Mesothelial cell of epicardium (in vitro differentiated cells): Measurements from ENCODE around the gene DDX39B. TPM values are rescaled to one million over a fixed set of nuclear protein-coding genes. Genes with fewer than 3 reads are reported as not detected.

Experiments used
- DNase-seq, 2 experiments: peaks; one replicate each; pipeline ENCODE4 v3.0.0; 2021; ENCODE audit warnings: low spot score in 2 of 2; ENCODE audit not compliant: unreplicated experiment in 2 of 2
- H3K27ac Mint-ChIP-seq: 2 replicates; pipeline ENCODE4 v1.8.0; 2021; ENCODE audit warnings: mixed read lengths
- H3K27me3 Mint-ChIP-seq: 2 replicates; pipeline ENCODE4 v1.8.0; 2021; ENCODE audit warnings: low read depth, mixed read lengths
- H3K36me3 Mint-ChIP-seq: 2 replicates; pipeline ENCODE4 v1.8.0; 2021; ENCODE audit warnings: mixed read lengths
- H3K4me1 Mint-ChIP-seq: 2 replicates; pipeline ENCODE4 v1.8.0; 2021; ENCODE audit warnings: mixed read lengths
- H3K4me3 Mint-ChIP-seq: 2 replicates; pipeline ENCODE4 v1.8.0; 2021; ENCODE audit warnings: mild to moderate bottlenecking, moderate library complexity, mixed read lengths
- H3K9me3 Mint-ChIP-seq: 2 replicates; pipeline ENCODE4 v1.8.0; 2021; ENCODE audit warnings: mixed read lengths
- CTCF ChIP-seq: fragments of 200-600 bp; sonication (generic); IDR thresholded peaks from one replicate; pipeline ENCODE4 v1.5.0; 2021; ENCODE audit warnings: antibody characterized with exemption; ENCODE audit not compliant: unreplicated experiment
- total RNA-seq: library from RNA; stranded (reverse); gene quantifications from 3 replicates; pipeline ENCODE4 v1.2.1, GENCODE V29; 2021

Gene DDX39B
- total RNA-seq, 1 donor from 2014 or later: 649 TPM

DNA sequence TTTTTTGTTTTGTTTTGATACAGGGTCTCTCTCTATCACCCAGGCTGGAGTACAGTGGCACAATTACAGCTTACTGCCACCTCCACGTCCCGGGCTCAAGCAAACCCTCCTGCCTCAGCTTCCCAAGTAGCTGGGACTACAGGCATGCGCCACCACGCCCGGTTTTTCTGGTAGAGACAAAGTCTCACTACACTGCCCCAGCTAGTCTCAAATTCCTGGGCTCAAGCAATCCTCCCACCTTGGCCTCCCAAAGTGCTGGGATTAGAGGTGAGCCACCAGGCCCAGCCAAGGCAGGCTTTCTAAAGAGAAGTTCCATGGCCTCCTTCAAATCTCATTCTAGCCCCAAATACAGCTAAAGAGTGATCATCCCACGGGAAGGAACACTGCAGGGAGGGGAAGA, 7.8 kb downstream of the DDX39B start:
- peaks cover 57% of the 10 kb centered on the region for H3K36me3 Mint-ChIP-seq
- DNase-seq: no peak
- no peaks in the 10 kb centered on the region for H3K27me3 Mint-ChIP-seq
- no peak overlapping the region for H3K4me3 Mint-ChIP-seq
- no peak for TF ChIP-seq CTCF
- no peak overlapping the region for H3K27ac Mint-ChIP-seq
- H3K4me1 Mint-ChIP-seq: peaks cover 12% of the 10 kb centered on the region
- no peaks in the 10 kb centered on the region for H3K9me3 Mint-ChIP-seq

- H3K9me3 Mint-ChIP-seq: no peaks in the 10 kb centered on the region
- peaks cover 52% of the 10 kb centered on the region for H3K36me3 Mint-ChIP-seq
- H3K4me3 Mint-ChIP-seq: no peak overlapping the region
- DNase-seq: no peak
- H3K4me1 Mint-ChIP-seq: peaks cover 6% of the 10 kb centered on the region
- no peak overlapping the region for H3K27ac Mint-ChIP-seq
- no peak for TF ChIP-seq CTCF
- H3K27me3 Mint-ChIP-seq: no peaks in the 10 kb centered on the region
These were observed 8.4 kb downstream of the DDX39B start for GRCh38 chr6:31533455-31533841.

DNA sequence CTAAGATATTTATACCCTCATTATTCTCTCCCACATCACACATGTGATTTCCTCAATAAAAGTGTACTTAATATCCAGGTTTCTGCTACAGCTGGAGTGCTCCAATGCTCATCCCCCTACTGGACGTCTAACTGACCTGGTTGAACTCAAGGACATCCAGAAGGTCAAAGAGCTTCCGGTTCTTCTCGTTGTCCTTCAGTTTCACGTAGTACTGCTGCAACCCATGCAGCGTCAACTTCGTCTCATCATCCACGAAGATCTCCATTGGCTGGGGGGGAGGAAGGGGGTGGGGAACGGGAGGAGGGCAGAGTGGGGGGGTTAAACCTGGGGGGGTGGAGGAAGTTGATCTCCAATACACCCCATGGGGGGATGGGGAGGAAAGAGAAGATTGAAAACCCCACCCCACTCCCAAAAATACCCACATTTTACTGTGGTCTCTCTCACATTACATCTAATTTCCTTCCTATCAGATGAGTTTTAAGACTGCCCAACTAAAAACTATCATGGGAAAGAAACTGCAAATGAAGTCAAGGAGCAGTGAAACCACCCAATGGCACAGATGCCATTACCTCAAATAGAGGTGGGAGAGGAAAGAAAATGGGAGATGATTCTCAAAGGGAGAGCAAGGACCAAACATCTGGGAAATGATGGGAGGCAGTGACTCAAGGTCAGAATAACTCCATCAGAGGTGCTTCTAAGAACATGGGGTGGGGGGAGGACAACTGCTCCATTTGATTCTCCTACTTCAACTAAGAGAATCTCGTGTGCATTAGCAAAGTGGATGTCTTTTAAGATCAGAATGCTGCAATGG, 9.0 kb downstream of the DDX39B start:
- Mint-ChIP-seq H3K4me3 (no peak overlapping the region), H3K4me1 (peaks cover 2% of the 10 kb centered on the region), H3K36me3 (peaks cover 51% of the 10 kb centered on the region), H3K27me3 (no peaks in the 10 kb centered on the region), H3K27ac (no peak overlapping the region), H3K9me3 (no peaks in the 10 kb centered on the region)
- DNase-seq: no peak
- TF ChIP-seq CTCF: no peak

GRCh38 chr6:31531771-31532643, 9.8 kb downstream of the DDX39B start:
- no peak for DNase-seq
- Mint-ChIP-seq H3K9me3 (no peaks in the 10 kb centered on the region), H3K36me3 (peaks cover 48% of the 10 kb centered on the region), H3K4me3 (no peak overlapping the region), H3K27me3 (no peaks in the 10 kb centered on the region), H3K27ac (no peak overlapping the region), H3K4me1 (peaks cover 2% of the 10 kb centered on the region)
- TF ChIP-seq CTCF: no peak

GRCh38 chr6:31531162-31531561, 10.6 kb downstream of the DDX39B start:
- H3K27me3 Mint-ChIP-seq: no peaks in the 10 kb centered on the region
- H3K4me1 Mint-ChIP-seq: no peaks in the 10 kb centered on the region
- TF ChIP-seq CTCF: no peak
- no peaks in the 10 kb centered on the region for H3K9me3 Mint-ChIP-seq
- no peak overlapping the region for H3K4me3 Mint-ChIP-seq
- H3K27ac Mint-ChIP-seq: no peak overlapping the region
- H3K36me3 Mint-ChIP-seq: peaks cover 43% of the 10 kb centered on the region
- no peak for DNase-seq
